ENCODE data around the gene PTPRM.

DNA sequence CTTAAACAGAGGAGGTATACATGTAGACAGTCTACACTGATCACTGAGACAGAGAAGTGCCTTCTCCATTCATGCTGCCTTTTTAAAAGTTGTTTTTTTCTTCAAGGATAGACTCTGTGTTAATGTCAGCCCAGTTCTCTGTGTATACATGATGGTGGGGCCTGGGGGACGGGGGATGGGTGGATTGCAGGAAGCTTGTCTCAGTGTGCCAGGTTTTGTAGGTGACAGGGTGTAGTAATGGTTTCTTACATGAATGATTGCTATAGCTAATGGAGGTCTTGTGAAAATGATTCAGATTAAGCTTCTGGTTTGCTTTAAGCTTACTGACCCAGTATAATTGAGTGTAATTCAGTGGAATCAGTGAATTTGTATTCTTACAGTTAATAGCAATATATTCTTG lies 423.6 kb downstream of the PTPRM start:
- TF ChIP-seq, protein P1, sequence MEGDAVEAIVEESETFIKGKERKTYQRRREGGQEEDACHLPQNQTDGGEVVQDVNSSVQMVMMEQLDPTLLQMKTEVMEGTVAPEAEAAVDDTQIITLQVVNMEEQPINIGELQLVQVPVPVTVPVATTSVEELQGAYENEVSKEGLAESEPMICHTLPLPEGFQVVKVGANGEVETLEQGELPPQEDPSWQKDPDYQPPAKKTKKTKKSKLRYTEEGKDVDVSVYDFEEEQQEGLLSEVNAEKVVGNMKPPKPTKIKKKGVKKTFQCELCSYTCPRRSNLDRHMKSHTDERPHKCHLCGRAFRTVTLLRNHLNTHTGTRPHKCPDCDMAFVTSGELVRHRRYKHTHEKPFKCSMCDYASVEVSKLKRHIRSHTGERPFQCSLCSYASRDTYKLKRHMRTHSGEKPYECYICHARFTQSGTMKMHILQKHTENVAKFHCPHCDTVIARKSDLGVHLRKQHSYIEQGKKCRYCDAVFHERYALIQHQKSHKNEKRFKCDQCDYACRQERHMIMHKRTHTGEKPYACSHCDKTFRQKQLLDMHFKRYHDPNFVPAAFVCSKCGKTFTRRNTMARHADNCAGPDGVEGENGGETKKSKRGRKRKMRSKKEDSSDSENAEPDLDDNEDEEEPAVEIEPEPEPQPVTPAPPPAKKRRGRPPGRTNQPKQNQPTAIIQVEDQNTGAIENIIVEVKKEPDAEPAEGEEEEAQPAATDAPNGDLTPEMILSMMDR (IDR thresholded peaks at IDR 0.05; ENCODE audit: poor library complexity, severe bottlenecking): no peak
- no peak for TF ChIP-seq EZH2 (IDR thresholded peaks at IDR 0.05; ENCODE audit: borderline replicate concordance, insufficient read depth, low read length, poor library complexity, severe bottlenecking)
